Tibial nerve (tissue), 4 donors: Measurements from ENCODE around the gene TMEM220. TPM values are rescaled to one million over a fixed set of nuclear protein-coding genes. Genes with fewer than 3 reads are reported as not detected.
"Not testable (repeated sequence)": the region's sequence is repeated elsewhere in the genome, so short reads cannot be mapped to it uniquely, and the experiment has no call there.

Experiments
- DNase-seq, 2 donors: peaks; one replicate each; pipeline ENCODE4 v3.0.0-alpha.2; 2019; ENCODE audit warnings: low spot score in 2 of 2
- H3K27ac ChIP-seq, 4 donors: fragments of 200-600 bp; sonication (generic) in 3 of 4; one replicate each; pipeline ENCODE4 v1.5.1; 2017 to 2019; ENCODE audit warnings: mild to moderate bottlenecking in 1 of 4
- H3K27me3 ChIP-seq, 2 donors: fragments of 200-600 bp; sonication (generic) in 1 of 2; one replicate each; pipeline versions ENCODE4 v1.5.1 to v1.6.0; 2017 to 2019
- H3K36me3 ChIP-seq, 3 donors: fragments of 200-600 bp; sonication (generic); one replicate each; pipeline ENCODE4 v1.5.1; 2018 to 2019
- H3K4me1 ChIP-seq, 4 donors: fragments of 200-600 bp; sonication (generic) in 3 of 4; one replicate each; pipeline ENCODE4 v1.5.1; 2017 to 2019
- H3K4me3 ChIP-seq, 4 donors: fragments of 200-600 bp; sonication (generic) in 3 of 4; one replicate each; pipeline ENCODE4 v1.5.1; 2017 to 2019; ENCODE audit warnings: mild to moderate bottlenecking in 1 of 4, moderate library complexity in 1 of 4
- H3K9me3 ChIP-seq, 4 donors: fragments of 200-600 bp; sonication (generic) in 3 of 4; one replicate each; pipeline ENCODE4 v1.5.1; 2017 to 2019
- EP300 ChIP-seq, 2 donors: sonication (generic); formaldehyde crosslinking; IDR thresholded peaks; one replicate each; pipeline ENCODE4 v1.6.1; 2017; ENCODE audit warnings: antibody characterized with exemption in 2 of 2, mild to moderate bottlenecking in 1 of 2
- POLR2A ChIP-seq, 2 donors: fragments of 450-650 bp; IDR thresholded peaks; one replicate each; pipeline ENCODE4 v1.6.1; 2017; ENCODE audit warnings: antibody characterized with exemption in 2 of 2, mild to moderate bottlenecking in 2 of 2, moderate library complexity in 2 of 2
- WGBS, 2 donors: methylation state at CpG; one replicate each; pipeline ENCODE4 v1.1.5; 2018; 5-methylcytosine and 5-hydroxymethylcytosine counted together
- total RNA-seq, 4 donors: library from RNA; depleted of rRNA; stranded (reverse); fragments of >200 nt; gene quantifications; one replicate each; pipeline ENCODE4 v1.1.0, GENCODE V29; 2016
- TF ChIP-seq, protein P1 (sequence below), 5 experiments: fragments of 200-600 bp in 3 of 5; fragments of 450-650 bp in 2 of 5; sonication (generic) in 3 of 5; IDR thresholded peaks; one replicate each; pipeline ENCODE4 v1.5.1; 2016 to 2019; ENCODE audit warnings: antibody characterized with exemption in 5 of 5, mild to moderate bottlenecking in 3 of 5, moderate library complexity in 2 of 5

TMEM220 gene
- total RNA-seq, 4 donors from 2014 or later, result 4.5 to 9.2 (median 8.9) TPM

DNA sequence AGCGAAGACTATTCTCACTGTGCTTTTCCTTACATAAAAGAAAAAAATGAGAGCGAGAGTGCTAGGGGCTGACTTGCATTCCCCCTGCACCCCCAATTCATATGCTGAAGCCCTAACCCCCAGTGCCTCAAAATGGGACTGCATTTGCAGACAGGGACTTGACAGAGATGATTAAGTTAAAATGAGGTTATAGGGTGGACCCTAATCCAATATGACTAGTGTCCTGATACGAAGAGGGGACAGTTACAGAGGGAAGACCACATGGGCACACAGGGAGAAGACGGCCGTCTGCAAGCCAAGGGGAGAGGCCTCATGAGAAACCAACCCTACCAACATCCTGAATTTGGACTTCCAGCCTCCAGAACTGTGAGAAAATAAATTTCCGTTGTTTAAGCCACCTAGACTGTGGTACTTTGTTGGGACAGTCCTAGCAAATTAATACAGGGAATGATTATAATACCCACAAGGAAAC, 1.6 kb upstream of the TMEM220 start:
- Histone ChIP-seq H3K4me1 (peaks cover 0 to 20% (median 9%) of the 10 kb centered on the region in 4 donors), H3K9me3 (no peaks in the 10 kb centered on the region), H3K36me3 (peaks cover 0 to 8% (median 0%) of the 10 kb centered on the region in 3 donors), H3K27ac (peak overlapping the region in 2 of 4 donors; percentile 46 to 97), H3K27me3 (no peaks in the 10 kb centered on the region), H3K4me3 (no peak overlapping the region)
- TF ChIP-seq, protein P1, sequence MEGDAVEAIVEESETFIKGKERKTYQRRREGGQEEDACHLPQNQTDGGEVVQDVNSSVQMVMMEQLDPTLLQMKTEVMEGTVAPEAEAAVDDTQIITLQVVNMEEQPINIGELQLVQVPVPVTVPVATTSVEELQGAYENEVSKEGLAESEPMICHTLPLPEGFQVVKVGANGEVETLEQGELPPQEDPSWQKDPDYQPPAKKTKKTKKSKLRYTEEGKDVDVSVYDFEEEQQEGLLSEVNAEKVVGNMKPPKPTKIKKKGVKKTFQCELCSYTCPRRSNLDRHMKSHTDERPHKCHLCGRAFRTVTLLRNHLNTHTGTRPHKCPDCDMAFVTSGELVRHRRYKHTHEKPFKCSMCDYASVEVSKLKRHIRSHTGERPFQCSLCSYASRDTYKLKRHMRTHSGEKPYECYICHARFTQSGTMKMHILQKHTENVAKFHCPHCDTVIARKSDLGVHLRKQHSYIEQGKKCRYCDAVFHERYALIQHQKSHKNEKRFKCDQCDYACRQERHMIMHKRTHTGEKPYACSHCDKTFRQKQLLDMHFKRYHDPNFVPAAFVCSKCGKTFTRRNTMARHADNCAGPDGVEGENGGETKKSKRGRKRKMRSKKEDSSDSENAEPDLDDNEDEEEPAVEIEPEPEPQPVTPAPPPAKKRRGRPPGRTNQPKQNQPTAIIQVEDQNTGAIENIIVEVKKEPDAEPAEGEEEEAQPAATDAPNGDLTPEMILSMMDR (IDR thresholded peaks at IDR 0.05), result no peak
- 91 to 94% methylated on average over 6 of the region's 6 CpGs for WGBS, 2 donors
- no peak for DNase-seq

DNA sequence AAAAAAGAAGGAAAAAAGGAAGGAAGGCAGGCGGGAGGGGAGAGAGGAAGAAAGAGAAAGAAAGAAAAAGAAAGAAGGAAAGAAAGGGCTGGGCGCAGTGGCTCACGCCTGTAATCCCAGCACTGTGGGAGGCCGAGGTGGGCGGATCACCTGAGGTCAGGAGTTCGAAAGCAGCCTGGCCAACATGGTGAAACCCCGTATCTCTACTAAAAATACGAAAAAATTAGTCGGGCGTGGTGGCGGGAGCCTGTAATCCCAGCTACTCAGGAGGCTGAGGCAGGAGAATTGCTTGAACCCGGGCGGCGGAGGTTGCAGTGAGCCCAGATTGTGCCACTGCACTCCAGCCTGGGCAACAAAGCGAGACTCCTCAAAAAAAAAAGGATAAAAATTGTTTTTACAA, 424 bp upstream of the TMEM220 start:
- H3K27ac ChIP-seq, result peak overlapping the region; percentile 86 to 97 (median 95)
- peak overlapping the region; percentile 57 to 87 (median 78) for H3K4me3 ChIP-seq
- not testable (repeated sequence) for DNase-seq, H3K27me3 ChIP-seq, H3K9me3 ChIP-seq
- peaks cover 0 to 20% (median 9%) of the 10 kb centered on the region in 4 donors for H3K4me1 ChIP-seq
- H3K36me3 ChIP-seq, result peaks cover 0 to 20% (median under 1%) of the 10 kb centered on the region in 3 donors
- 18 to 20% methylated on average over 15 of the region's 15 CpGs for WGBS, 2 donors

DNA sequence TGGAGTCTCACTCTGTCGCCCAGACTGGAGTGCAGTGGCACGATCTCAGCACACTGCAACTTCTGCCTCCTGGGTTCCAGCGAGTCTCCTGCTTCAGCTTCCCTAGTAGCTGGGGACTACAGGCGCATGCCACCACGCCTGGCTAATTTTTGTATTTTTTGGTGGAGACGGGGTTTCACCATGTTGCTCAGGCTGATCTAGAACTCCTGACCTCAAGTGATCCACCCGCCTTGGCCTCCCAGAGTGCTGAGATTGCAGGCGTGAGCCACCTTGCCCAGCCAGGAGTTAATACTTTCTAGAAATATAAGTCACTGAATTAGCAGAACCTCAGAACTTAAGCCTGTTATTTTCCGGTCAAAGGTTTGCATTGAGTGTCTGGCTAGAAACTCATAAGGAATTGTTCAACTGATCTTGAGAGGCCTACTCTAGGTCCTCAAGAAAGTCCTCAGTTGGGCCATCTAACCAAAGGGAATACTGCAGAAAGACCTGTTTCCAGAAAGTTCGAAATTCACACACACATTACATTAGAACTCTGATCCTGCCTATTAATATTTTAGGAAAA, 1.4 kb downstream of the TMEM220 start:
- DNase-seq, result no peak
- peaks cover 0 to 39% (median 5%) of the 10 kb centered on the region in 3 donors for H3K36me3 ChIP-seq
- no peak for TF ChIP-seq POLR2A (IDR thresholded peaks at IDR 0.05)
- TF ChIP-seq, protein P1 (IDR thresholded peaks at IDR 0.05), result no peak
- no peak for TF ChIP-seq EP300 (IDR thresholded peaks at IDR 0.05)
- 96 to 97% methylated on average over 10 of the region's 10 CpGs for WGBS, 2 donors
- H3K27ac ChIP-seq, result peak overlapping the region in 3 of 4 donors; percentile 86 to 97 (median 97)
- H3K4me3 ChIP-seq, result no peak overlapping the region
- peaks cover 0 to 20% (median 9%) of the 10 kb centered on the region in 4 donors for H3K4me1 ChIP-seq
- H3K9me3 ChIP-seq, result no peaks in the 10 kb centered on the region
- no peaks in the 10 kb centered on the region for H3K27me3 ChIP-seq

DNA sequence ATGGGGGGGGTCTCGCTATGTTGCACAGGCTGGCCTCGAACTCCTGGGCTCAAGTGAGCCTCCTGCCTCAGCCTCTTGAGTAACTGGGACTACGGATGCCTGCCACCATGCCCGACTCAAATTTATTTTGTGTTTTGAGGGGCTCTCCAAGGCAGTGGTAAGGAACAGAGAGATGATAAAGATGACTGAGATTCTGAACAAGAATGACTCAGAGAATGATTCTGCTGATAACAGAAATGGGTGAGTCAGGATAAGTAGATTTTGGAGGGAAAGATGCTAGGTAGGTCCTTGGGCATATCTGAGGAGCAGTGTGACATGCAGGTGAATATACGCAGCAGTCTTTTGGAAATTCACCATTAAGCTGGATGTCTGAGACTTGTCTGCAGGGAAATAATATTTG, 2.6 kb downstream of the TMEM220 start:
- peaks cover 0 to 20% (median 9%) of the 10 kb centered on the region in 4 donors for H3K4me1 ChIP-seq
- H3K36me3 ChIP-seq, result peaks cover 0 to 50% (median 5%) of the 10 kb centered on the region in 3 donors
- H3K4me3 ChIP-seq, result no peak overlapping the region
- no peak overlapping the region for H3K27ac ChIP-seq
- TF ChIP-seq, protein P1 (IDR thresholded peaks at IDR 0.05), result no peak
- no peak for TF ChIP-seq EP300 (IDR thresholded peaks at IDR 0.05)
- no peak for TF ChIP-seq POLR2A (IDR thresholded peaks at IDR 0.05)
- DNase-seq, result no peak
- WGBS, 2 donors, result 89 to 92% methylated on average over 5 of the region's 5 CpGs
- no peaks in the 10 kb centered on the region for H3K9me3 ChIP-seq
- no peaks in the 10 kb centered on the region for H3K27me3 ChIP-seq

DNA sequence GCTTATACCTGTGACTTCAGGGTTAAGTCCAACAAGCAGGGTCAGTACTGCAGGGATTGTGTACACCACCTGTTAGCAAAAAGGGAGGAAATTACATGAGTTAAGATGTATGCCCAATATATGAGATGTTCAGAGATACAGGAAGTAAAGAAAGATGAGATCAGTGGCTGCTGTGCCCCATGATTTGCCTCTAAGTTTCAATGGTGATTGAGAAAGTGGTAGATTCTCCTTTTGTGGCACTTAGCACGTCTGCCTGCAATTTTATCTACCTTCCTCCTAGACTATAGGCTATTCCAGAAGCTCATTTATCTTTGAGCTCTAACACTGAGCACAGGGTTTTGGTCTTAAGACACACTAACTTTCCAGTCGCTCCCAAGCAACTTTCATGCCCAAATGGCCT, 3.6 kb downstream of the TMEM220 start:
- H3K4me3 ChIP-seq, result no peak overlapping the region
- TF ChIP-seq EP300 (IDR thresholded peaks at IDR 0.05) (no peak), POLR2A (IDR thresholded peaks at IDR 0.05) (no peak)
- TF ChIP-seq, protein P1 (IDR thresholded peaks at IDR 0.05), result no peak
- H3K27ac ChIP-seq, result no peak overlapping the region
- WGBS, 2 donors, result 71 to 83% methylated on average over 2 of the region's 2 CpGs
- DNase-seq, result no peak
- no peaks in the 10 kb centered on the region for H3K27me3 ChIP-seq
- peaks cover 0 to 17% (median 8%) of the 10 kb centered on the region in 4 donors for H3K4me1 ChIP-seq
- no peaks in the 10 kb centered on the region for H3K9me3 ChIP-seq
- H3K36me3 ChIP-seq, result peaks cover 0 to 57% (median 5%) of the 10 kb centered on the region in 3 donors
